ENCODE results near the gene MGA.
A peak's percentile ranks its signal among the peaks of the same experiment; 100 is the strongest.

MGA gene

DNA sequence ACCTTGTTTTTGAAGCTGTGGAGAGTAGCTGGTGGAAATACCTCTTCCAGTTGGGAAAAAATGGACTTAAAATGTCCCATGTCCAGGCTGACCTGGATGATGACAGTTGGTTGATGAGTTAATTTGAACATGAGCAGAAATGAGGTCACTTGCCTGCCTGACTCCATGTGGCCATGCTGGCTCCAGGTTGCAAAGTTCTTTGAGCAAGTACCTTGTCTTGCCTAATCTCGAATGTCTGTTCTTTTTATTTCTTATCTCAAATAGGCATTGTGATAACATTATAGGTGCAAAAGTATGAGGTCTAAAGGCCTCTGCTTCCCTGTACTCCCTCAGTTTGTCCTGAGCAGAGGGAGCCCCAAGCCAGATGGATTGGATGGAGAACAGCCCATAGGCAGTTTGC is 123.1 kb downstream of the MGA start:
- DNase-seq (ENCODE audit: low read depth), result no peak

DNA sequence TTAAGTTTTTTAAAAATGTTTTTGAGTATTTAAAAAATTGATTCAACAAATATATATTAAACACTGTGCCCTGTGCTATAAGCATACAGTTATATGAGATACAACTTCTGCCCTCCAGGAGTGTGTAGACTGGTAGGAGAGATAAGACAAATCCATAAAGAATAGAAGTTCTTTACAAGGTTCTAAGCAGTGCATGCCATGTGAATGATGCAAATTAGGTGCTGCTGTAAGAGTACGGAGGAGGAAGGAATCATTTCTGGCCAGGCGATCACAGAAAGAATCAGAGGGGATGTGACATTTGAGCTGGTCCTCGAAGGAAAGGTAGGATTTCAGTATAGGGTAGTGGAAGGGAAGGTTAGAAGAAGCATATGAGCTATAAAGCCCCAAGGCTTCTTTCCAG is 128.1 kb downstream of the MGA start:
- no peak for DNase-seq (ENCODE audit: low read depth)

DNA sequence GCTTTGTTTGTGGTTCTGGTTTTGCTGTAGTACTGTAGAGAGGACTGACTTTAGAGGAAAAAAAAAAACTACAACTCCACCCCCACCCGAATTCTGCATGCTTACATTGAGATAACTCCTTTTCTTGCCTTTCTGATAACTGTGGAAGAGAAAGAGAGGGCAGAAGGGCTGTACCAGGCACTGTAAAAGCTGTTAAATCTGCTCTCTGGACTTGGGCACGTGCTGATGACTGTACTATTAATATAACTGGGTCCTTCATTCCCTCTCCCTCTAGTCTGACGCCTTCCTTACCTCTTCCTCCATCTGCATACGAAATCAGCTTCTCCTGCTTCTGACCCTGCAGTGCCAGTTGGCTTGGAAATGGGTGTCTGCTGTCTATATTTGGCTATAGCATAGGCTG is 129.0 kb downstream of the MGA start:
- DNase-seq (ENCODE audit: low read depth), result no peak

DNA sequence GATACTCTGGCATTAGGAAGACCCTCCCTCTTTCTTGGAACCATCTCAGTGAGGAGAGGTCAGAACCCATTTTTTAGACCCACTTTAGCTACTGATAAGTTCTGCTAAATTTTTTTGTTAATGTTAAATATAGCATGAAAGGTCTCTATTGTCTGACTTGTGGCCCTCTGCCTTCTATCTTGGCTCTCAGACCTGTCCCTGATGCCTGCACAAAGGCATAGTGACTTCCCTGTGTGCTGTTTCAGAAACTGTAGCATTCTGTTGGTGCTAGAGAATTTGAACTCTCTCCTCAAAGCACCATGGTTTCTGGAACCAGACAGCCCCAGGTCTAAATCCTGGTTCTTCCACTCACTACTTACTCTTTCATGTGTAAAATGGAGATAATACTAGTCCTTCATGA is 129.5 kb downstream of the MGA start:
- DNase-seq (ENCODE audit: low read depth), result no peak

DNA sequence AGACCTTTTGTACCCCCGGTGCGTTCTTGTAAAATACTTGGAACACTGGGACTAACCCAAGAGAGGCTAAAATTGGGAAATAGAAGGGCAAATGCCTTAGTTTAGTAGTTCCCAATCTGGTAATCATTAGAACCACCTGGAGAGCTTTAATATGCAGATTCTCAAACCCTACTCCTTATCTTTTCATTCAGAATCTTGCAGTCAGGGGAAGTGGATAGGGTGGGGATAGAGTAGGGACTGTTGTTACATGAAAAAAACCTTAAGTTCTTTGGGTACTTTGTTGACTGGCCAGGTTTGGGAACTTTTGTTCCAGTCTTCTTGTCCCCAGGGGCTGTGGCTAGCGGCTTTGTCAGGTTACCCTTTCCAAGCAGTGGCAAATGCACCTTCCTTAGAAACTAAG is 130.0 kb downstream of the MGA start:
- DNase-seq (ENCODE audit: low read depth), result peak; percentile 30

DNA sequence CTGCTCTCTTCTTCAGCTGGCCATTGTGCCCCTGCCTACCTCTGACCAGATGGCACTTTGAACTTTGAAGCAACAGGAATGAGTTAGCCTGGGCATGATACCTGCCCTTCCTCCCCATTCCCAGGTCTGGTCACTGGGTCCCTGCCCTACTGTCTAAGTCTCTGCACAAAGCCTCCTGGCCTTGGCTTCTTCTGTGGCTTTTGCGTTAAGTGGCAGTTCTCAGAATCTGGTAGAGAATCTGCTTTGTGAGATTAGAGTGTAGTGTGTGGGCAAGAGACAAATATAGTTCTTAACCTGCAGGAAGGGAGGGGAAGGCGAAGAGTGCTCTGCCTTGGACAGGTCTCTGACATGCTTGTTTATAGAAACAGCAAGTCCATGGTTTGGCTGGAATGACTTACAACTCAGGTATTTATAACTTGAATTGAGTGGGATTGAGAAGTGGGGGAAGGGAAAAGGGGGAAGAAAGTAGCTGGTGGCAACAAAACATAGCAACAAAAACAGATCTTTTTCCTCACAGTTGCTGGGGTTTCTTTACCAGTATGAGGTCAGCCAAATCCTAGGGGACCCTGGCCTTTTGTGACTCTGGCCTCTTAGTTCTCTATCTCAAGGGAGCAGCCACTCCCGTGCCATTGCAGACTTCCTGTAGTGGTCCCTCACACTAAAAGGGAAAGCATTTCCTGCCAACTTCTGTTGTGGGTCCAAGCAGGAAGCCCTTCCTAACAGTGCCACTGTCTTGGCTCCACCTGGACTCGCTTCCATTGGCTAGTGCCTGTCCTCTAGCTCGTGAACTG is 130.7 kb downstream of the MGA start:
- DNase-seq (ENCODE audit: low read depth), result peak; percentile 85

DNA sequence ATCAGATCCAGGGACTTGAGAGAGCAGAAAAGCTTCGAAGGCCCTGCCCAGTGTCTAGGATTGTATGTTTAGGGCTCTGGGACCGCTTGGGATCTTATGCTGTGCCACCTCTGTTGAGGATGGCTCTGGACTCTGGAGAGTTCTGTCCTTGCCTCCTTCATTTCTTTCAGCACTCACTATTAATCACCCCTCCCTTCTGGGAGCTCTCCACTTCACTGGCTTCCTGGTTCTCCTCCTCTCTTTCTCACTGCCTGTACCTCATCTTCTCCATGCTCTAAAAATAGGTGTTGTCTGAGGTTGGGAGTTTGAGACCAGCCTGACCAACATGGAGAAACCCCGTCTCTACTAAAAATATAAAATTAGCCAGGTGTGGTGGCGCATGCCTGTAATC is 131.3 kb downstream of the MGA start:
- no peak for DNase-seq (ENCODE audit: low read depth)

DNA sequence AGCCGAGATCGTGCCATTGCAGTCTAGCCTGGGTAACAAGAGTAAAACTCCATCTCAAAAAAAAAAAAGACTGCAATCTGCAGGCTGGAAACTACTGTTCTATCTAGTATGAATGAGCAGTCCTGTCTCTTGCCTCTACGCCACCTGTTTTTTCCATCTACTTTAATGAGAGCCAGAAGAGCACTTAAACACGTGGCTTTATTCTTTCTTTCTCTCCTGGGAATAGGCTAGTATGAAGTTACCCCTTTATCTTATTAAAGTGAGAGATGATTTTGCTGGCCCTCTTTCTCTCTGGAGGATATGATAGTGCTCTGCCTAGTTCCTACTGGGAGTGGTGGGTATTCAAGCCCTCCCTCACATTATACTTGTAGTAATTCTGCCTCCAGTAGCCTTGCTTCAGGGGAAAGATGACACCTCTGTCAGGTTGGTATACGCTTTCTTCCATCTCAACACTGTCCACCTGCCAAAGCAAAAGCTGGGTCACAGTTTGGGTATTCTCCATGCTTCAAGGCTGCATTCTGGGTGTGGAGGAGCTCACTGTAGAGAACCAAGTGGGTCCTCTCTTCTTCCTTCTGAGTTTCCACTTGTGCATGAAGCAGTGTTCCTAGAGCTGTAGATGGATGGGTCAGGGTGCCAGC is 131.9 kb downstream of the MGA start:
- no peak for DNase-seq (ENCODE audit: low read depth)

DNA sequence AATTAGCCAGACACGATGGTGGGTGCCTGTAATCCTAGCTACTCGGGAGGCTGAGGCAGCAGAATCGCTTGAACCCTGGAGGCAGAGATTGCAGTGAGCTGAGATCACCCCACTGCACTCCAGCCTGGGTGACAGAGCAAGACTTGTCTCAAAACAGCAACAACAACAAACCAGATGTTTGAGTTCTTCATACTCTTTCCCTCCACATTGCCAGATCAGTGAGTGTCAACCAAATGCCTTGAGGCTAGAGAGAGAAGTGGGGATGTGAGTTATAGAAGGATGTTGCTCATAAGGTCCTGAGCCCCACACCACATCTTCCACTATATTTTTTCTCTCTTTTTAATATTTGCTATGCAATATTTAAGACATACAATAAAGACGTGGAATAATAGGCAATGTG is 133.9 kb downstream of the MGA start:
- no peak for DNase-seq (ENCODE audit: low read depth)

DNA sequence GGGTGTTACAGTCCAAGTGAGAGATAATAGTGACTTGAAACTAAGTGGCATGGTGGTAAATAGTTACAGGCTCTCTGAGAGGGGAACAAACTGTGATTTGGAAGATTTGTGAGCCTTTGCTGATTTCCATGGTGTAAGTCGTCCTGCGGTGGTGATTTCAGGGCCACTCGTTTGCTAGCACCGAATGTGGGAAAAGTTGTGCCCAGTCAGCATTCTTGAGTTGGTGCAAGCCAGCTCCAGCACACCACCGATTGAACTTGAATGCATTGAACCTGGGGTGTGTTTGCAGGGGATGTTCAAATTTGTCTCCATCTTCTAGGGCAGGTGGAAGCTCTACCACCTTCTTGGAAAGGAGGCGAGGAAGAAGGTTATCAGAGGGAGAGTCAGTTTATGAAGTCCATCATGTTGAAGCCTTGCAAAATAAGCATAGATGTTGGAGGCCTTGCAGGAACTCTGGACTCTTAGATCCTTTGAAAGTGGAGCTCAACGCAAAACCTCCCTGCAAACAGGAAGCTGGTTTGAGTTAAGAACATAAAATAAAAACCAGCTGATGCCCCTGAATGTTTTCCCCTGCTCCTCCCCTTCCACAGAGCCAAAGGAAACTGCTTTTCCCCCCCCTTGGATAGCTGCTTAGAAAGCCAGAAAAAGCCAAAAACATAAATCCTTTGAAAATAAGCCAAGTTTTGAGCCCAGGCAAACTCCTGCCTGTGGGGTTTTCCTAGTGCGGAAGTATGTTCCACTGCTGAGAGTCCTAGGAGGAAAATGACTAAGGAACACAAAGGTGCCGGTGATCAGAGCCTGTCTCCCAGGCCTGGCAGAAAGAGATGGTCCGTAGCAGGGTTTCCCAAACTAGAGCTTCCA is 136.0 kb downstream of the MGA start:
- DNase-seq (ENCODE audit: low read depth), result no peak

DNA sequence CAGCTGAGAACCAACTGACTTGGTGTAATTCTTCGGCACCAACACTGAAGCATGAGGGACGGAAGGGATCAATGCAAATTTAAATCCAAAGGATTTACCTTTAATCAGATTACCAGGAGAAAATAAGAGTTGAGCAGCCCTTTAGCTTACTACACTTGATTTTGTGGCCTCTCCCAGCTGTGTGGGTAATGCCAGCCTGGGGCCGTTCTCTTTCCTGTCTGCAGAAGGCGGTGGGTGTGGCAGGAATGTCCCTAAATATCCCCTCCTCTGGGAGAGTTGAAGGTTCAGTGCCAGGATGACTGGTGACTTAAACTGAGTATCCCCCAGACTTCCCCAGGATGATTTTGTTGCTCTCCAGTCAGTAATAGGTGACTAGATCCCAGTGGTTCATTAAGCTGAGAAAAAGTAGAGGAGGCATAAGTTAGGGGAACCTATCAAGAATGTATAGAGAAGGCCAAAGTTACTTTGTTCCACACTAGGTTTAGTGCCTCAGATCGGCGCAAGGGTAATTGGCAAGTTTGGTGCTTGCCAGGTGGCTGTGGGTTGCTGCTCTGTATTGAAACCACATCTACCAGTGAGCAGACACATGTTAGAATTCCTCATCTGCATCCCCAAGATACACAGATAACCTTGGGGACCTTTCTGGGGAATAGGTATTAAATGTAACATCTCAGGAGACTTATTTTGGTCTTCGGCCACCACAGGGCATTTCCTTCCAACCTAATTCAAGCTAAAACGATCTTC is 137.2 kb downstream of the MGA start:
- DNase-seq (ENCODE audit: low read depth), result no peak

DNA sequence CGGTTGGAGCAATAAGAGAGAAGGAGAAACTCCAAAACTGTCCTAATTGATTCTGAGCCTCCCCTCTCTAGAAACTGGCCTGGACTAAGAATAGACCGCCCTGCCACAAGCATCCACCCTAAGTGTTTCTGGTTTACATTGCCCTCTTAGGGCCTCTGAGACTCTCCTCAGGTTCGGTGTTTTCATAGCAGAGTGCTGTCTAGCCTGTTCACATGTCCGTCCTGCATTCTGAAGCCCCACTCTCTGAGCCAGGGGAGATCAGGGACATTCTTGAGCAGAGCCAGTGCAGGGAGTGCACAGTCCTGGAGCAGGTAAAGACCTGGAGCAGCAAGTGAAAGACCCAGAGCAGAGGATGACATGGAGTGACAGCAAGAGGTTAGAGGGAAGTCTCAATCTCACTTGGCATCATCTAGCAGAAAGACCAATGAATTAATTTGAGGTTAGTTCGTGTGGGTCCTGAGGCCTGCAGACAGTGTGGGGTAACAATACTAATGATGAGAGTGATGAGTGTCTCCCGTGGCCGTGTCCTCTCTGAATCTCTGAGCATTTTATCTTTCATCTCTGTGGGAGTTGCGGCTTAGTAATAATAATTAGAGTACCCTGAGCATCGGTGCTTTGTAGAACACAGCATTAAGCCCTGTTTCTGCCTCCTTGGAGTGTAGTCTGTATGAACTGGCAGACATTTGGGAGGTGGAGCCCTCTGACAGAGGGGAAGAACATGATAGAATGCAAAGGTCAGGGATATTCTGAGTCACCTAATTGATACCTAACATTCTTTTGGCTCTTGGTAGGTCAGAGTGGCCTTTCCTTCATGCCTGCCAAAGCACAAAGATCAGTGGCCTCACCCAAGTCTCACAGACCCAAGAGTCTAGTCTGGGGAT is 138.6 kb downstream of the MGA start:
- DNase-seq (ENCODE audit: low read depth), result no peak

DNA sequence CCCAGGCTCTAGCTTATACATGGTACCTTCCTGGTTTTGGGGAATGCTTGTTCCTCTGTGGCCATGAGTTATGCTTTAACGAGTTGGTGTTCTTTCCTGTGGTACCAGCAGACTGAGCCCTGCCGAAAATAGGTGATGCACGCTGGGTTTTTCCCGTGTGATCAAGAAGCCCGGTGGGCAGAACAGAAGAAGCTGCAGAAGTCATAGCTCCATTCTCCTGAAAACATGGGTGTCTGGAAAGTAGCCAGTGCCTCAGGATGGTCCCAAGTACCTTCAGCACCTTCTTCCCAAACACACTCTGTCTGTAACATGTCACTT is 139.2 kb downstream of the MGA start:
- DNase-seq (ENCODE audit: low read depth), result no peak

DNA sequence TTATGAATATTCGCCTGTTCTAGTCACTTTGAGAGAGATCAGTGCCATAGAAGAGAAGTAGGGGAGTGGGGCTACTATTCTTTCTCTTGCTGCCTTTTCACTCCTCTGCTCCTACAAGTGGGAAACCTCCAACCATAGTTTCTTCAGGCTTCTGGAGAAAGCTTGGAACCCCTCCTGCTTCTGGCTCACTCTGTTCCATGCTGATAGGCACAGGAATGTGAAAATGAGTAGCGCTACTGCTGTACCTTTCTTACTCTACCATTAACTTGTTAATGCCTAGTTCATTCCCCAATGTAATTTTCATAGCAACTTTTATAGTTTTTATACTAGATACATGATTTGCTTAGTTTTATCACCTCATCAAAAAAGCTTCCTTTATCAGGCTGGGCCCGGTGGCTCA is 141.0 kb downstream of the MGA start:
- no peak for DNase-seq (ENCODE audit: low read depth)

DNA sequence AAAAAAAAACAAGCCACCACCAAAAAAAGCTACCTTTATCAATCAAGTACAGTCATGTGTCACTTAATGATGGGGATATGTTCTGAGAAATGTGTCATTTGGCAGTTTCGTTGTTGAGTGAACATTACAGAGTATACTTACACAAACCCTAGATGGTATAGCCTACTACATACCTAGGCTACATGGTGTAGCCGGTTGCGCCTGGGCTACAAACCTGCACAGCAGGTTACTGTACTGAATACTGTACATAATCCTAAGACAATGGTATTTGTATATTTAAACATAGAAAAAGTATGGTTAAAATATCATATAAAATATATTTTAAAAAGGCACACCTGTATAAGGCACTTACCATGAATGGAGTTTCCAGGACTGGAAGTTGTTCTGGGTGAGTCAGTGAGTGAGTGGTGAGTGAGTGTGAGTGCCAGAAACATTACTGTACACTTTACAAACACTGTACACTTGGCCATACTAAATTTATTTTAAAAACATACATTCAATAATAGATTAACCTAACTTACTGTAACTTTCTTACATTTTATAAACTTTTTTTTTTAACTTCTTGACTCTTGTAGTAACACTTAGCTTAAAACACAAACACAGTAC is 141.7 kb downstream of the MGA start:
- no peak for DNase-seq (ENCODE audit: low read depth)

DNA sequence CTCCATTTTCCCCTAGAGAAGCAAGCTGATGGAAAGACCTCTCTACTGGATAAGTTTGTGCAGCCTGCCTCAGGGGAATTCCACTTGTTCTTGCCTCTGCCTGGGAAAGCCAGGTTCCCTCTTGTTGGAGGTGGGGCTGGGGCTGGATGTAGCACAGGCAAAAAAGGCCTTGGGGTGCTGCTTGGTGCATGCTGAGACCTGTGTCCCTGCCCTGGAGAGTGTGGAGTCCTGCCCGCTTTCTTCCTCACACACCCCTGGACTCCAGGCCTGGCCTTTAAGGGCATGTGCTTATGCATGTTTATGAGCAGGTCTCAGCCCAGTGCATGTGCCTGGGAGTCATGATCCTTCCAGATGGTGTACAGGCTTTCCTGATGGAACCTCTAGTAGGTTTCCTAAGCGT is 144.2 kb downstream of the MGA start:
- DNase-seq (ENCODE audit: low read depth), result no peak

DNA sequence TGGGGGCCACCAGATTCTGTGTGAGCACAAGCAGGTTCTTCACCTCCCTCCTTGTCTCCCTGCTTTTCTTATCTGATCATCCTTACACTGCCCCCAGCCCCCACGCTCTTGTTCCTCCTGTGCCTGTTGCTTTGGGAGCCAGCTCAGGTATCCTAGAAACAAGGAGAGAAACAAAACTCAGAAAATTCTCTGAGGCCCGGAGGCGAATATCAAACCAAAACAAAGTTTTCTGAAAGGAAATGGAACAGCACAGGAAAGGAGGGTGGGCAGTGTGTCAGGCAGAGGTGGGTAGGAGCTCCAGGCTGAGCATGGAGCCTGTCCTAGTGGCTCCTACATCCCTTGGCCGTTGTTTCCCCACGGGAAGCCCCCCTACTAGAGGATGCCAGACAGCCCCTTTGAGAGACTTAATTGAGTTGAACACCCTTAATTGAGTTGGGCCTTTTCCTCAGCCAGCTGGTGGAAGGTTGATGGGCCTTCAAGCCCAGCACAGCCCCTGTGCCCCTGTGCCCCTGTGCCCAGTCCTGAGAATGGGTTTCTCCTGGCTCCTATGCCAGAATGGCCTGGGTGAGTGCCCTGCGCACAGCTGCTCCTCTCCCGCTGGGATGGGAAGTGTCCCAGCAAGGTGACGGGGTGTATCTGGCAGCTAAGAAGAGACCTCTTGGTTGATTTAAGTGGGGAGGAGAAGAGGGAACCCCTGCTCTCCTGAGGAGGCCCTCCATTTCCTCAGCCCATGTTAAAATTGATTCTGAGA is 144.9 kb downstream of the MGA start:
- no peak for DNase-seq (ENCODE audit: low read depth)

DNA sequence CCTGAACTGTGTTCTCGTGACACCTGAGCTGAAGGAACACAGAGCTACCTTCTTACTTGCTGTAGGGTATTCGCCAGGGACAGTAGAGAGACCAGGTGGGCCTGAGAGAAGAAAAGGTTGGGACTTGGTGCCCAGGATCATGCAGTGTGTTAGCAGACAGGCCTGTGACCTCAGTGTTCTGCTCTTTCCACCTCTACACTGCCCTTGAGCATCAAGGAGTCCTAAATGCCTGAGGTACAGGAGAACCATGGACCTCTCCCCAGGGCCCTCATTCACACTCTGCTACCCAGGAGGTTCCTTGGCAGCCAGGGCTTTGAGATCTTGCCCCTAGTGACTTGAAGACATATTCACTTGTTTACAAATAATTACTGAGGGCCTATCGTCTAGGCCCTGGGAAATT is 145.5 kb downstream of the MGA start:
- DNase-seq (ENCODE audit: low read depth), result no peak

DNA sequence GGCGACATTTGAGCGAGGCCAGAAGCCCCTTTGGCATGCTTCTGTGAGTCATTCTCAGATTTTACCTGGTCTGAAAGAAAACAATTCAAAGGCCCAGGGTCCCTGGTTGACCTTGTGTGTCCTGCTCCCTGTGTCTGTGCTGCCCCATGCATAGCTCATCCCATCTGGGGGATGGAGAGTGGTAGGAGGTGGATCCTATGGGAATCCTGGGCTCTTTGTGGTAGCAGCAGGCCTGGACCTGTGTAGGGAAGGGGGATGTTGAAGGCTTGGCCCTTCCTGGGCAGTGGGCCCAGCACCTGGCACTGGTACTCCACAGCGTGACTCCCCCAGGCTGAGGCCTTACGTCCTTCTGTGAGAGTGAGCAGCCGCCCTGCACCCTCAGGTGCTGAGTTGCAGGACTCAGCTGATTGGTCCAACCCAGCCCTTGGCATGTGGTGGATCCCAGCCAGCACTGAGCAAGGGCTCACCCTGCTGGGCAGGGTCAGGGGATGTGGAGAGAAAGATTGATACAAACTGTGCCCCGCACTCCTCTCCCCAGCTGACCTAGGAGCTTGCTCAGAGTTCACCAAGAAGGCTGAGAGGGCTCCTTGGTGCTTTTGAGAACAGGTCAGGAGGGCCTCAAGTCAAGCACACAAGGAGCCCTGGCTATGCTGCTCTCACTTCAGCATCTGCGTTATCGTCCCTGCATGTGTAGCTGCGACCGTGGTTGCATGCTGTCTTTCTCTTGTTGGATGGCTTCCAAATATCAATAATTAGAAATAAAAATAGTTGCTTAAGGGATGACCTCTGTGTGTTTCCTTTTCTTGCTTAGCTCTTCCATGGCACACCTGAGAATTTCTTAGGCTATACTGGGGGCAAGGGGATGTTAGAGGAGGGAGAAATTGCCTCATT is 146.3 kb downstream of the MGA start:
- no peak for DNase-seq (ENCODE audit: low read depth)
